Mesenchymal stem cell (in vitro differentiated cells and primary cell): ENCODE data around the gene LY6G6F. TPM values are rescaled to one million over a fixed set of nuclear protein-coding genes. Genes with fewer than 3 reads are reported as not detected.

Experiments used
- DNase-seq: peaks from one replicate; pipeline ENCODE4 v3.0.0-alpha.2; 2013
- H2AFZ ChIP-seq: one replicate; pipeline ENCODE4 v1.6.1; 2013; ENCODE audit warnings: low read depth, mild to moderate bottlenecking, control low read depth, inconsistent platforms, low read length, moderate library complexity
- H2AK5ac ChIP-seq: 2 replicates; pipeline ENCODE4 v1.6.1; 2013; ENCODE audit warnings: low read length, moderate library complexity, mild to moderate bottlenecking, inconsistent platforms; ENCODE audit not compliant: severe bottlenecking
- H2BK120ac ChIP-seq: one replicate; pipeline ENCODE4 v1.6.1; 2013; ENCODE audit warnings: low read depth, mild to moderate bottlenecking, inconsistent platforms, low read length, moderate library complexity
- H2BK12ac ChIP-seq, 2 experiments: one replicate each; pipeline ENCODE4 v1.6.1; 2013; ENCODE audit warnings: inconsistent platforms in 2 of 2, low read length in 2 of 2, mild to moderate bottlenecking in 2 of 2, moderate library complexity in 2 of 2, control low read depth in 1 of 2
- H2BK15ac ChIP-seq: one replicate; pipeline ENCODE4 v1.6.1; 2013; ENCODE audit warnings: mild to moderate bottlenecking, low read depth, inconsistent platforms; ENCODE audit not compliant: poor library complexity, severe bottlenecking
- H2BK5ac ChIP-seq: 2 replicates; pipeline ENCODE4 v1.6.1; 2013; ENCODE audit warnings: low read depth, mild to moderate bottlenecking, low read length, control low read depth, inconsistent platforms; ENCODE audit not compliant: poor library complexity, severe bottlenecking
- H3K14ac ChIP-seq, 2 experiments: one replicate each; pipeline ENCODE4 v1.6.1; 2013; ENCODE audit warnings: inconsistent platforms in 2 of 2, low read length in 2 of 2, control low read depth in 1 of 2, mild to moderate bottlenecking in 1 of 2, moderate library complexity in 1 of 2
- H3K18ac ChIP-seq, 2 experiments: one replicate each; pipeline ENCODE4 v1.6.1; 2013; ENCODE audit warnings: inconsistent platforms in 2 of 2, low read length in 2 of 2, control low read depth in 1 of 2, low read depth in 1 of 2, mild to moderate bottlenecking in 1 of 2
- H3K23ac ChIP-seq, 2 experiments: one replicate each; pipeline ENCODE4 v1.6.1; 2013; ENCODE audit warnings: inconsistent platforms in 2 of 2, low read length in 2 of 2, mild to moderate bottlenecking in 2 of 2, moderate library complexity in 2 of 2, control low read depth in 1 of 2
- H3K27ac ChIP-seq: 2 replicates; pipeline ENCODE4 v1.5.1; 2013; ENCODE audit warnings: mild to moderate bottlenecking, moderate library complexity, low read length, control low read depth, inconsistent platforms; ENCODE audit not compliant: poor library complexity, severe bottlenecking
- H3K27me3 ChIP-seq, 2 experiments: 2 replicates each; pipeline versions ENCODE4 v1.6.1 to v1.7.0; 2013; ENCODE audit warnings: low read length in 2 of 2, mild to moderate bottlenecking in 2 of 2, moderate library complexity in 2 of 2, control low read depth in 1 of 2, inconsistent platforms in 1 of 2; ENCODE audit not compliant: control insufficient read depth in 1 of 2, insufficient read depth in 1 of 2
- H3K36me3 ChIP-seq, 2 experiments: 2 replicates each; pipeline versions ENCODE4 v1.6.1 to v1.7.0; 2013; ENCODE audit warnings: low read length in 2 of 2, control low read depth in 1 of 2, inconsistent platforms in 1 of 2, low read depth in 1 of 2, mild to moderate bottlenecking in 1 of 2; ENCODE audit not compliant: insufficient read depth in 2 of 2, control insufficient read depth in 1 of 2
- H3K4ac ChIP-seq, 2 experiments: one replicate each; pipeline ENCODE4 v1.6.1; 2013; ENCODE audit warnings: inconsistent platforms in 2 of 2, low read length in 2 of 2, mild to moderate bottlenecking in 2 of 2, moderate library complexity in 2 of 2, control low read depth in 1 of 2, low read depth in 1 of 2
- H3K4me1 ChIP-seq: 2 replicates; pipeline ENCODE4 v1.6.1; 2013; ENCODE audit warnings: low read depth, low read length, control low read depth; ENCODE audit not compliant: control insufficient read depth, insufficient read depth
- H3K4me2 ChIP-seq: 2 replicates; pipeline ENCODE4 v1.6.1; 2013; ENCODE audit warnings: low read length, mild to moderate bottlenecking, inconsistent platforms; ENCODE audit not compliant: poor library complexity, severe bottlenecking
- H3K4me3 ChIP-seq, 2 experiments: 2 replicates each; pipeline versions ENCODE4 v1.5.1 to v1.7.0; 2013; ENCODE audit warnings: low read length in 2 of 2, mild to moderate bottlenecking in 2 of 2, control low read depth in 1 of 2, low read depth in 1 of 2; ENCODE audit not compliant: insufficient read depth in 1 of 2
- H3K79me1 ChIP-seq: replicated peaks from 2 replicates; pipeline ENCODE4 v1.6.1; 2013; ENCODE audit warnings: mild to moderate bottlenecking, control low read depth, low read length, inconsistent platforms; ENCODE audit not compliant: poor library complexity, severe bottlenecking
- H3K9ac ChIP-seq: 2 replicates; pipeline ENCODE4 v1.7.0; 2013; ENCODE audit warnings: mild to moderate bottlenecking, low read length, moderate library complexity
- H3K9me3 ChIP-seq: 2 replicates; pipeline ENCODE4 v1.7.0; 2013; ENCODE audit warnings: mild to moderate bottlenecking, low read length; ENCODE audit not compliant: control insufficient read depth
- H4K8ac ChIP-seq: one replicate; pipeline ENCODE4 v1.6.1; 2013; ENCODE audit warnings: inconsistent platforms, mild to moderate bottlenecking, low read length, moderate library complexity
- H4K91ac ChIP-seq: one replicate; pipeline ENCODE4 v1.6.1; 2013; ENCODE audit warnings: mild to moderate bottlenecking, low read length, inconsistent platforms
- WGBS: methylation state at CpG from one replicate; pipeline ENCODE4 v1.1.7; 2013; ENCODE audit warnings: mixed read lengths; 5-methylcytosine and 5-hydroxymethylcytosine counted together
- polyA plus RNA-seq, 2 experiments: library from polyadenylated mRNA; stranded (reverse); fragments of 200-250 nt; gene quantifications; one replicate each; pipeline ENCODE4 v1.2.3, GENCODE V29; 2013

The LY6G6F gene, protein sequence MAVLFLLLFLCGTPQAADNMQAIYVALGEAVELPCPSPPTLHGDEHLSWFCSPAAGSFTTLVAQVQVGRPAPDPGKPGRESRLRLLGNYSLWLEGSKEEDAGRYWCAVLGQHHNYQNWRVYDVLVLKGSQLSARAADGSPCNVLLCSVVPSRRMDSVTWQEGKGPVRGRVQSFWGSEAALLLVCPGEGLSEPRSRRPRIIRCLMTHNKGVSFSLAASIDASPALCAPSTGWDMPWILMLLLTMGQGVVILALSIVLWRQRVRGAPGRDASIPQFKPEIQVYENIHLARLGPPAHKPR
- polyA plus RNA-seq (2013, experiment 1 of 2): not detected
- polyA plus RNA-seq (2013, experiment 2 of 2): not detected

DNA sequence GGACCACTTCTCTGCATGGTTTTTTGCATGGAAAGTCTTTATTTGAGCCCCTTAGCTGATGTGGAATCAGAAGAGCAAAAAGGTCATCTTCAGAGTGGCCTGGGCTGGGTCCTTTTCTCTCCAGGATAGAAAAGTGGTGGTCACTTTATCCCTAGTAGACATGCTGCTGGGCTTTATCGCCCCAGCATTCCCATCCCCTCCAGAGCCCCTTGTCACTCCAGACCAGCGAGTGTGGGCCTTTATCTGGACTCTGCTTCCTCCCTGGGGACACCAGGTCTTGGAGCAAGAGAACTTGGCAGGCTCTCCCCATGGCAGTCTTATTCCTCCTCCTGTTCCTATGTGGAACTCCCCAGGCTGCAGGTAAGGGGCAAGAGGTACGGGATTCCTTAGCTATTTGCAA is at the start of gene LY6G6F:
Gene LY6G6F (plus strand): TSS at position 268 of the 400 bp plus-strand sequence. CDS start 41 bp downstream, at position 309.
- Histone ChIP-seq H2BK120ac (no peak within 1 kb of the TSS), H2BK15ac (no peak within 1 kb of the TSS), H3K9ac (no peak within 1 kb of the TSS), H3K79me1 (peaks cover 7% of the 10 kb centered on the region), H3K4me3 (no peak within 1 kb of the TSS), H3K4me2 (no peak within 1 kb of the TSS), H3K23ac (no peak within 1 kb of the TSS), H3K36me3 (peaks cover 0 to 3% of the 10 kb centered on the region in 2 experiments), H3K9me3 (no peaks in the 10 kb centered on the region), H2BK5ac (no peak within 1 kb of the TSS), H2AFZ (no peak within 1 kb of the TSS), H3K18ac (no peak within 1 kb of the TSS), H4K8ac (no peak within 1 kb of the TSS), H4K91ac (no peak within 1 kb of the TSS), H3K4me1 (peaks cover 10% of the 10 kb centered on the region), H2BK12ac (no peak within 1 kb of the TSS), H3K4ac (no peak within 1 kb of the TSS), H2AK5ac (no peak within 1 kb of the TSS), H3K27ac (no peak within 1 kb of the TSS), H3K27me3 (peaks cover 12 to 18% of the 10 kb centered on the region in 2 experiments), H3K14ac (no peak within 1 kb of the TSS)
- 48% methylated on average over 2 of the region's 3 CpGs for WGBS
- DNase-seq: no peak

DNA sequence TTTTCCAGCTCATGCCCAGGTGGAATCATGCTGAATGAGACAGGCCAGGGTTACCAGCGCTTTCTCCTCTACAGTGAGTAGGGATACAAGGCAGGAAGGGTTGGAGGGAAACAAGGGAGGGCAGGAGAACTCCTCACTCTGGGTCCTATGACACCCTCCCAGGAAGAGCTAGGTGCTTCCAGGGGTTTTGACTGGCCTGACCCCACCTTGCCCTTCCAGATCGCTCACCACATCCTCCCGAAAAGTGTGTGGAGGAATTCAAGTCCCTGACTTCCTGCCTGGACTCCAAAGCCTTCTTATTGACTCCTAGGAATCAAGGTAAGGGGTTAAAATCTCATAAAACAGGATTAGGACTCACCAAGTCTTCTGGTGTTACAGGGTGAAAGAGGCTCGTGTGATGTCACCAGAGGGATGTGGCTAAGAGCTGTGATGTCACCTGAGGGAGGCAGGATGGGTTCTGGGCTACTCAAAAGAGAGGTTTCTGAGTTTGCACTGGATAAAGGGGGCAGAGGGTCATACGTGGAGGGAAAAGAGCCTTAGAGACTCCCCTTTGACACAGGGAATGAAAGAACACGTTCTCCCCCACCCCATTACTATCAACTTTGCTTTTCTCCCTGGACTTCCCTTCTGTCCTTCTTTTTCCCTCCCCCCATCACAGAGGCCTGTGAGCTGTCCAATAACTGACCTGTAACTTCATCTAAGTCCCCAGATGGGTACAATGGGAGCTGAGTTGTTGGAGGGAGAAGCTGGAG is 49.1 kb upstream of the LY6G6F start:
- Histone ChIP-seq H2BK120ac (no peak overlapping the region), H3K4me2 (no peak overlapping the region), H2BK15ac (no peak overlapping the region), H2AK5ac (no peak overlapping the region), H2BK12ac (no peak overlapping the region), H3K9ac (peak overlapping the region; percentile 97), H3K36me3 (peaks cover 24 to 44% of the 10 kb centered on the region in 2 experiments), H3K18ac (no peak overlapping the region), H2AFZ (no peak overlapping the region), H2BK5ac (no peak overlapping the region), H4K8ac (no peak overlapping the region), H3K4ac (no peak overlapping the region), H4K91ac (no peak overlapping the region), H3K27me3 (no peaks in the 10 kb centered on the region), H3K4me3 (peak overlapping the region in 1 of 2 experiments; percentile 98), H3K79me1 (peaks cover 20% of the 10 kb centered on the region), H3K14ac (no peak overlapping the region), H3K9me3 (no peaks in the 10 kb centered on the region), H3K27ac (no peak overlapping the region), H3K23ac (no peak overlapping the region), H3K4me1 (peaks cover 31% of the 10 kb centered on the region)
- DNase-seq: no peak
- 100% methylated on average over 5 of the region's 6 CpGs for WGBS

DNA sequence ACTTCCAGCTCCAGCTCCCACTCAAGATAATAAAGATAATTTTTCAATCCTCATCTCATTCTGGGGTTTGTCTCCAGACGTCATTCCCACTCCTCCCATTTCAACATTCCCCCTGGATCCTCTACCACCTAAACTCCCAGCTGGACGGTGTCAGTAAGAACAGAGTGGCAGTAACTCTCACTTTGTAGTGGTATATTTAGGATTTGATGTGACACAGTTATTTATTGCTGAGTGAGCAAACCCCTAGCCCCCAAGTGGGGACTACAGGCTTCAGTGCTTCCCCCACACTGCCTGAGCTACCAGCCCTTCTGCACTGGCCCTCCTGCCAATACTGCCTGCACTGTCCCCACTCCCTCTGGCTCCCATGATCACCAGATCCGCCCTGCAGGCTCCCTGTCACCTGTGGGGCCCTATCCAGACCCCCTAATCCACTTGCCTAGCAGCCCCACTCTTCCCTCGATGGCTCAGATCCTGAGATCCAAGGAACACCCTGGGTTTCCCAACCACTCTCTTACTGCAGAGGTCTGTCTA is 48.4 kb upstream of the LY6G6F start:
- Histone ChIP-seq H2BK15ac (no peak overlapping the region), H3K4me1 (peaks cover 32% of the 10 kb centered on the region), H3K9me3 (no peaks in the 10 kb centered on the region), H3K23ac (peak overlapping the region in 1 of 2 experiments; percentile 85), H3K79me1 (peaks cover 19% of the 10 kb centered on the region), H3K18ac (no peak overlapping the region), H3K4me3 (peak overlapping the region in 1 of 2 experiments; percentile 98), H3K27me3 (no peaks in the 10 kb centered on the region), H4K91ac (no peak overlapping the region), H4K8ac (no peak overlapping the region), H3K27ac (no peak overlapping the region), H2BK5ac (no peak overlapping the region), H2BK12ac (no peak overlapping the region), H2BK120ac (no peak overlapping the region), H3K36me3 (peaks cover 28 to 49% of the 10 kb centered on the region in 2 experiments), H3K9ac (peak overlapping the region; percentile 97), H3K14ac (no peak overlapping the region), H3K4ac (no peak overlapping the region), H3K4me2 (no peak overlapping the region), H2AFZ (no peak overlapping the region), H2AK5ac (no peak overlapping the region)
- DNase-seq: no peak
- WGBS: 87% methylated on average over 3 of the region's 4 CpGs
